Fibroblast of upper back skin (primary cell): ENCODE data around the gene DPF1.

Source experiments
- DNase-seq: peaks from one replicate; pipeline ENCODE4 v3.0.0-alpha.2; 2013

The DPF1 gene

DNA sequence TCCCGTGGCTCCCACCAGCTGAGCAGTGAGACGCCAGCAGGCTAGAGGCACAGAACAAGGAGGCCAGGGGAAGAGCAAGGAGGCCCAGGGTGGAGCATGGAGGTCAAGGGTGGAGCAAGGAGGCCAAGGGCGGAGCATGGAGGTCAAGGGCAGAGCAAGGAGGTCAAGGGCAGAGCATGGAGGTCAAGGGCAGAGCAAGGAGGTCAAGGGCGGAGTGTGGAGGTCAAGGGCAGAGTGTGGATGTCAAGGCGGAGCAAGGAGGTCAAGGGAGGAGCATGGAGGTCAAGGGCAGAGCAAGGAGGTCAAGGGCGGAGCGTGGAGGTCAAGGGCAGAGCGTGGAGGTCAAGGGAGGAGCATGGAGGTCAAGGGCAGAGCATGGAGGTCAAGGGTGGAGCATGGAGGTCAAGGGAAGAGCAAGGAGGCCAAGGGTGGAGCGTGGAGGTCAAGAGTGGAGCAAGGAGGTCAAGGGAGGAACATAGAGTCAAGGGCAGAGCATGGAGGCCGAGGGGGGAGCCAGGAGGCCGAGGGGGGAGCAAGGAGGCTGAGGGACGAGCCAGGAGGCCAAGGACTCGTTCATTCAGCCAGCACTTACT is 27.7 kb downstream of the DPF1 start:
- no peak for DNase-seq

GRCh38 chr19:38195237-38195636 is 28.8 kb downstream of the DPF1 start:
- DNase-seq: no peak

DNA sequence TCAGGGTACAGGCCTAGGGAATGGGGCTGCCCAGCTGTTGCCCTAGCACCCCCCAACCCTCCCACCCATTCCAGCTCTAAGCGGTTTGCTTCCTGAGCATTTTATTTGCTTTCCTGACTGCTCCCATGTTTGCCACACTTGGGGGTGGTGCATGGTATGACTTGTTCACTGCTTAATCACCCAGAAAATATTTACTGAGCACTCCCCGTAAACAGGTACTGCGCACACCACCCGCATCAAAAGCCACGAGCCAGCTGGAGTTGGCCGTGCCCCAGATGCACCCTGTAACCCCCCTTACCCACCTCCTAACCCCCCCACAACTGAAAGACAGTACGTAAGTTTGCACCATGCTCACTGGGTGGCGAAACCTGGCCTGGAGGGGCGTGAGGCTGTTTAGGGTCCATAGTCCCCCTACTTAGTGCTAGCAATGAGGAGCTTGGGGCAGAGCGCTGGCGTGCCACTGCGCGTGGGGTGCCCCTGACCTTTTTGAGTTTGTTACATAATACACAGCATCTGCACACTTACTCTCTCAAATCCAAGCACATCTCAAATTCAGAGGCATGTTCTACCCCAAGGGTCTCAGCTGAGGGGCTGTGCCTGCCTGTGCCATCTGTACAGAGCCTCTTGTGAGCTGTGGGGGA is 29.8 kb downstream of the DPF1 start:
- DNase-seq: no peak

DNA sequence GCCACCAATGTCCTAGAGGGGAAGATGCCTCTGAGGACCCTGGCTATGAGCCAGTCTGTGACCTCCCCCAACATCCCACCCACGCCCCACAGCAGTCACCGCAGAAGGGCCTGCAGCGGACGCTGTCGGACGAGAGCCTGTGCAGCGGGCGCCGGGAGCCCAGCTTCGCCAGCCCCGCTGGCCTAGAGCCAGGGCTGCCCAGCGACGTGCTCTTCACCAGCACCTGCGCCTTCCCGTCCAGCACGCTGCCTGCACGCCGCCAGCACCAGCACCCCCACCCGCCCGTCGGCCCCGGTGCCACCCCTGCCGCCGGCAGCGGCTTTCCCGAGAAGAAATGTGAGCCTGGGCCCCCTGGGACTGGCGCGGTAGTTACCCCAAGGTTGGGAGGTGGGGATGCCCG is 30.6 kb downstream of the DPF1 start:
- DNase-seq: no peak

DNA sequence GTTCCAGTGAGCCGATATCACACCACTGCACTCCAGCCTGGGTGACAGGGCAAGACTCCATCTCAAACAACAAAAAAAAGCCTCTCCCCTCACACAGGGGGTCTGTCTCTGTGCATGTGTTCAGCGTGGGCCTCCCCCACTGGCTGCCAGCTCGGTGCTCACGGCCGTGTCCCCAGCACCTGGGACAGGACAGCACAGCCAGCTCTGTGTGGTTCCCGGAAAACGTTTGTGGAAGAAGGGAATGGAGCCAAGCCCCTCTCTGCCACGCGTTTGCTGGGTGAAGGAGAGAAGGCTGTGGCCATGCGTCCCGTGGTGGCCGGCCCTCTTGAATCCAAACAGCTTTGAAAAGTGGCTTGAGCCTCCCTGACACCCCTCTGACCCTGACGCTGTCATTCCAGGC is 32.3 kb downstream of the DPF1 start:
- DNase-seq: no peak

GRCh38 chr19:38190793-38191192 is 33.2 kb downstream of the DPF1 start:
- no peak for DNase-seq

DNA sequence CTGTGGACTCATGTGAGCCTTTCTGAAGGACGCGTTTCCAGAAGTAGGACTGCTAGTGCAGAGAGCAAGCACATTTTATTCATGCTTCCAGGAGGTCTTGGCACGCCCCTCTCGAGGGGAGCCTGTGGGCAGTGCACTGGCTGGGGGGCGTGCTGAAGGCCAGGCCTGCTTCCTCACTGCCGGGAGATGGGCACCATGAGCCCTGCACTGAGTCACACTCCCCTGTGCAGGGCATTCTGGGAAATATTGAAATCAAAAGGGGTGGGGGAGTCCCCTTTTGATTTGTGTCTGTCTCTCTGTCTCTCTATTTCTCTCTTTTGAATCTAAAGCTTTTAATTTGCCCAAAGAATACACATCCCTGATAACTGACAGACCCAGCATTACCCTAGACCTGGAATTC is 34.0 kb downstream of the DPF1 start:
- no peak for DNase-seq

DNA sequence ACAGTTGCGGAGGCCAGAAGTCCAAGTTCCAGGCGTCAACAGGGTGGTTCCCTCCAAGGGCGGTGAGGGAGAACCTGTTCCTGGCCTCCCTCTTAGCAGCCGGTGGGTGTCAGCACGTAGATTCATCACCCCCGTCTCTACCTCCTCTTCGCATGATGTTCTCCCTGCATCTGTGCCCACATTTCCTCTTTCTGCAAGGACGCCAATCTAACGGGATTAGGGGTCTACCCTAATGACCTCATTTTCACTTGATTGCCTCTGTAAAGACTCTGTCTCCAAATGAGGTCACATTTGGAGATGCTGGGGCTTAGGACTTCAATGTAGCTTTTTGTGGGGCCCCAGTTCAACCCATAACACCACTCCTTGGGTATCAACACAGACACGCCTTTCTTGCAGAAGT is 38.5 kb downstream of the DPF1 start:
- no peak for DNase-seq

DNA sequence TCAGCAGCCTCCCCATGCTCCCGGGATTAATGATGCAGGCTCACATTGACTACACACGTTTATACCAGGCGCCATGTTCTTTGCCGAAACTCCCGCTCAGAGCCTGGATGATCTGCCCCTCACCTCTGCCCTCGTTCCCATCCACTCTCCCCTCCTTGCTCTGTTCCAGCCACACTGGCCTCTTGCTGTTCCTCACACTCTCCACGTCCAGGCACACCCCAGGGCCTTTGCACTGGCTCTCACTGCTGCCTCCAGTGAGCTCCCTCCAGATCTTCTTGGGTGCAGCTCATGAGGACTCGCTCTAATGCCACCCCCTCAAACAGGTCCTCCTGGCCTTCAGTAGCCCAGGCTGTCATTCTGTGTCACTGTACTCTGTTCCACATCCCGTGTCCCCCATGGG is 39.2 kb downstream of the DPF1 start:
- DNase-seq: no peak

DNA sequence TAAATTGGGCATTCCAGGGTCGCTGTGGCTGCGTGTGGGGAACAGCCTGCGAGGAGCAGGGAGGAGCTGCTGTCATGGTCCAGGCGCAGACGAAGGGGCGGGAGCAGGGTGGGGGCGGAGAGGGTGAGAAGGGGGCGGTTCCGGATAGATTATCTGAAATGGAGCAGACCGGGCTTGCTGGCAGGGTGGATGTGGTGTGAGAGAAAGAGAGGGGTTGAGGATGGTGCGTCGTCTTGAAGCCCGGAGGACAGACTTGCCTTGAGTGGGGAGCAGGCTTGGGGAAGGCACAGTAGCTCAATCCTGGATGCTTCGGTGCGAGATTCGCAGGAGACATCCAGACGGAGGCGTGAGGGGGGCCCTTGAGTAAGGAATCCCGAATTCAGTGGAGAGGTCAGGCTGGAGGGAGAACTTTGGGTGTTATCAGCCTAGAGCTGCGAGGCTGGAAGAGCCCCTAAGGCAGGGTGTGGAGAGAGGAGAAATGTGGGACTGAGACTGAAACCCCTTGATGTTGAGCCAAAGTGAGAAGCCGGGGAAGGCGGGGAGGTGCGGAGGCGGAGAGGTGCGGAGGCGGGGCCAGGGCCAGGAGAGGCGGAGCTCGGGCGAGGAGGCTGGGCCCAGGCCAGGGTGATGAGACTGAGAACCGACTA is 40.6 kb downstream of the DPF1 start:
- peak; percentile 11 for DNase-seq

- no peak for DNase-seq
Observed at GRCh38 chr19:38182536-38183210, 41.3 kb downstream of the DPF1 start.

- no peak for DNase-seq
Observed at GRCh38 chr19:38180071-38180470, 44.0 kb downstream of the DPF1 start.

DNA sequence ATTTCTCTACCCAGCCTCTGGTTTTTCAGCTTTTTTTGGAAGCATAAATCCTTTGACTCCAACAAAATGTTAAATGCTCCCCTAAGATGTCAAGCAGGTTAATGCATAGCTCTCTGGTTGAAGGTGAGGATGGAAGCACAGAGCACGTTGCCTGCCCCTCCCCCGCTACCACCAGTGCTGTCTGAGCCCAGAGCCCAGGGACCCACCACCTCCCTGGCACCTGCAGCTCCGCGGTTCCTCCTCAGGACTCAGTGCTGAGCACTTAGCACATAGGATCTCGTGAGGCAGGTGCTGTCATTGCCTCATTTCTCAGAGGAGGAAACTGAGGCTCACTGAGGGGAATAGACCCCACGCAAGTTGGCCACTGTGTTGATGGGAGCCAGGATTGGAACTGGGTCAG is 48.6 kb downstream of the DPF1 start:
- DNase-seq: no peak

- peak; percentile 10 for DNase-seq
Observed at GRCh38 chr19:38173291-38174041, 50.6 kb downstream of the DPF1 start.

- no peak for DNase-seq
Observed at GRCh38 chr19:38172001-38172400, 52.0 kb downstream of the DPF1 start.

DNA sequence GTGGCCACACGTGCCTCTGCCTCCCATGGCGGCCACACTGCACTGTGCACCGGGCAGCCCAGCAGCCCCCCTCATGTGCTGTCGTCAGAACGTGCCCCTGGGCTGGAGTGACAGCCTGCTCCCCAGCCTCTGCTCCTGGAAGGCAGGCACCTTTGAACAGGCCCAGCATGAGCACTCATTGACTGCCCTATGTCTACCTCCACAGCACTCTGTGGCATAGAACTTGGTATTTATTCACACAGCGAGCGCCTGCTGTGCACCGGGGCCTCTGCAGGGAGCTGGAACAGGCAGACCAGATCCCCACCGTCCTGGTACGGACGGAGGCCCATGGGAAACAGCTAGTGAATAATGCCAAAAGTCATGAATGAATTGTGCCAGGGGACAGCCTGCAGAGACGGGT is 53.7 kb downstream of the DPF1 start:
- no peak for DNase-seq

GRCh38 chr19:38168637-38169036 is 55.4 kb downstream of the DPF1 start:
- no peak for DNase-seq

DNA sequence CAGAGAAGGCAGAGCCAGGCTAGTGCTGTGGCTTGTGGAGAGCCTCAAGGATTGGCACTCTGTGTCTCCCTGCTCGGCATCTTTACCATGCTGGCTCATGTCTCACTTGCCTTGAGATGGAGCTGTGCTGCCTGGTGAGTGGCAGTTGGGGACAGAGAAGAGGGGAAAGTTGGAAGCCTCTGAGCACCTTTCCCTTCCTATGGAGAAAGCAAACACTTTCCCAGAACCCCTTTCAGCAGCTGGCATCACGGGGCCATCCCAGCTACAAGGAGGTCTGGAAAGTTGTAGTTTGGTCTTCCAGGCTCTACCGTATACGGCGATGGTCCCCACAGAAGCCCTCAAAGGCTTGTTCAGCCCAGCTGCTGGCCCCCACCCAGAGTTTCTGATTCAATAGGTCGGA is 58.7 kb downstream of the DPF1 start:
- no peak for DNase-seq

GRCh38 chr19:38164526-38164925 is 59.5 kb downstream of the DPF1 start:
- DNase-seq: no peak

DNA sequence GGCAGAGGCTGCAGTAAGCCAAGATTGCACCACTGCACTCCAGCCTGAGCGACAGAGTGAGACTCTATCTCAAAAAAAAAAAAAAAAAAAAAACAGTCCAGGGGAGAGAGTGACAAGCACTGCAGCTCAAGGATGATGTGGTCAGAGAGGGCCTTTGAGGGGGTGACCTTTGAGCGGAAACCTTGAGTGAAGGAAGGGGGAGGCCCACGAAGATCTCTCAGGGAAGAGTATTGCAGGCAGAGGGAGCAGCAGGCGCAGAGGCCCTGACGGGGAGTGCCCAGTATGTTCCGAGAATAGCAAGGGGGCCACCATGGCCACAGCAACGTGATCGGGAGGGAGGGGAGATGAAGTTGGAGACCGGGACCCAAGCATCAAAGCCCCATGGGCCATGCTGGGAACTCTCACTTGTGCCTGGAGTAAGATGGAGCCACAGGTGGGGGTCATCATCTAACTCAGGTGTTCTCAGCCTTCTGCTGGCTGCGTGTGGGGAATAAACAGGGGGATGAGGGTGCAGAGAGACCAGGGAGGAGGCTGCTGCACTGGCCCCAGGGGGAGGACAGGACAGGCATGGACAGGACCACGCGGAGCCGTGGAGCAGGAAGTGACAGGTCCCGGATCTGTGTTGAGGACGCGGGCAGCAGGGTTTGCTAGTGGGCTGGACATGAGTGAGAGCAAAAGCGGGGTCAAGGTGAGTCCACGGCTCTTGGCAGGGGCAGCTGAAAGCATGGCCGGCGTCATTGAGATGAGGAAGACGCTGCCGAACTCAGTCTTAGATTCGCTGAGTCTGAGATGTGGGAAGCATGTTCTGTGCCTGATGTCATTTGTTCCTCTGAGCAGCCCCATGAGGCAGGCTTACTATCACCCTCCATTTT is 60.4 kb downstream of the DPF1 start:
- DNase-seq: no peak

DNA sequence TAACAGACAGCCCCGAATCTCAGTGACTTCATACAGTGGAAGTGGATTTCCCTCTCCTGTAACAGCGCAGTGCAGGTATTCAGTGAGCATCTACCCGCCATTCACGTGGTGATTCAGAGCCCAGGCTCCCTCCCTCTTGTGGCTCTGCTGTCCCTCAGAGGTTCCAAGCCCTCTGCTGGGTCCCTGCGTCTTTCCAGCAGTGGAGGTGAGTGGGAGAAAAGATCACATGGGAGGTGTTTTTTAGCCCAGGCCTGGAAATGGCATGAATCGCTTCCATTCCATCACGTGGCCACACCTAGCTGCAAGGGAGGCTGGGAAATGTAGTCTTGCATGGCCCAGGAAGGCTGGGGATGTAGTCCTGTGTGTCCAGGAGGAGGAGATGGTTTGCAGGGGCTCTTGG is 61.4 kb downstream of the DPF1 start:
- no peak for DNase-seq

GRCh38 chr19:38162094-38162493 is 61.9 kb downstream of the DPF1 start:
- no peak for DNase-seq
